GM23338 (cell line): Measurements from ENCODE around the gene DAW1. TPM values are rescaled to one million over a fixed set of nuclear protein-coding genes. Genes with fewer than 3 reads are reported as not detected.

Source experiments
- ATAC-seq: fragments of 200-7000 bp; cut with Tn5 transposase; 3 replicates; pipeline ENCODE4 v1.9.1; 2020
- DNase-seq: peaks from one replicate; pipeline ENCODE4 v3.0.0-alpha.2; 2015; ENCODE audit warnings: low spot score
- H2AFZ ChIP-seq: fragments of 200-600 bp; sonication (generic); 2 replicates; pipeline ENCODE4 v1.8.0; 2016; ENCODE audit warnings: antibody characterized with exemption, mild to moderate bottlenecking, moderate library complexity
- H3F3A ChIP-seq: fragments of 200-600 bp; sonication (generic); replicated peaks from 2 replicates; pipeline ENCODE4 v1.8.0; 2017; ENCODE audit warnings: antibody characterized with exemption, mixed run types, low read depth
- H3K27ac ChIP-seq: fragments of 200-600 bp; sonication (generic); 2 replicates; pipeline ENCODE4 v1.6.1; 2016; ENCODE audit warnings: low read depth
- H3K27me3 ChIP-seq: fragments of 200-600 bp; sonication (generic); 2 replicates; pipeline ENCODE4 v1.8.0; 2016; ENCODE audit warnings: mild to moderate bottlenecking, mixed run types, moderate library complexity; ENCODE audit not compliant: insufficient read depth
- H3K36me3 ChIP-seq: fragments of 200-600 bp; sonication (generic); 2 replicates; pipeline ENCODE4 v1.8.0; 2016; ENCODE audit warnings: mild to moderate bottlenecking; ENCODE audit not compliant: insufficient read depth
- H3K4me1 ChIP-seq: fragments of 200-600 bp; sonication (generic); 2 replicates; pipeline ENCODE4 v1.8.0; 2016; ENCODE audit warnings: mild to moderate bottlenecking, moderate library complexity; ENCODE audit not compliant: insufficient read depth
- H3K4me2 ChIP-seq: fragments of 200-600 bp; sonication (generic); 2 replicates; pipeline ENCODE4 v1.7.1; 2017; ENCODE audit warnings: mixed run types
- H3K4me3 ChIP-seq: fragments of 200-600 bp; sonication (generic); 2 replicates; pipeline ENCODE4 v1.6.1; 2016; ENCODE audit warnings: mixed run types
- H3K79me2 ChIP-seq: fragments of 200-600 bp; sonication (generic); replicated peaks from 2 replicates; pipeline ENCODE4 v1.8.0; 2017; ENCODE audit warnings: mild to moderate bottlenecking; ENCODE audit not compliant: insufficient read depth
- H3K9me2 ChIP-seq: fragments of 200-600 bp; sonication (generic); 2 replicates; pipeline ENCODE4 v1.8.0; 2017; ENCODE audit not compliant: insufficient read depth
- H4K20me1 ChIP-seq: fragments of 200-600 bp; sonication (generic); replicated peaks from 2 replicates; pipeline ENCODE4 v1.8.0; 2017; ENCODE audit warnings: mild to moderate bottlenecking; ENCODE audit not compliant: insufficient read depth
- H3K27ac Mint-ChIP-seq: 2 replicates; pipeline ENCODE4 v1.8.0; 2020; ENCODE audit warnings: inconsistent platforms, mild to moderate bottlenecking, moderate library complexity, mixed read lengths
- H3K27me3 Mint-ChIP-seq: 3 replicates; pipeline ENCODE4 v1.8.0; 2022; ENCODE audit warnings: low read depth, mild to moderate bottlenecking, moderate library complexity, mixed read lengths, inconsistent platforms; ENCODE audit not compliant: insufficient read depth, poor library complexity
- H3K36me3 Mint-ChIP-seq: 3 replicates; pipeline ENCODE4 v1.8.0; 2021; ENCODE audit warnings: low read depth, mild to moderate bottlenecking, inconsistent platforms, moderate library complexity, mixed read lengths
- H3K4me1 Mint-ChIP-seq: 3 replicates; pipeline ENCODE4 v1.8.0; 2020; ENCODE audit warnings: mild to moderate bottlenecking, inconsistent platforms, mixed read lengths
- H3K4me3 Mint-ChIP-seq: 3 replicates; pipeline ENCODE4 v1.8.0; 2021; ENCODE audit warnings: moderate library complexity, mild to moderate bottlenecking, inconsistent platforms, mixed read lengths
- H3K9me3 Mint-ChIP-seq: 3 replicates; pipeline ENCODE4 v1.8.0; 2020; ENCODE audit warnings: moderate library complexity, mild to moderate bottlenecking, inconsistent platforms, mixed read lengths
- CREB1 ChIP-seq: fragments of 250-450 bp; sonication (Bioruptor Pico); IDR thresholded peaks from 2 replicates; pipeline ENCODE4 v1.5.0; 2020; ENCODE audit warnings: low read depth, mild to moderate bottlenecking, moderate library complexity
- CTCF ChIP-seq, 2 experiments: fragments of 200-600 bp in 1 of 2; sonication (generic) in 1 of 2; conservative IDR thresholded peaks; 2 replicates each; pipeline versions ENCODE4 v1.5.1 to v1.6.1; 2016 to 2017; ENCODE audit warnings: antibody characterized with exemption in 2 of 2, low read depth in 2 of 2, mild to moderate bottlenecking in 2 of 2, moderate library complexity in 1 of 2
- EZH2 ChIP-seq: fragments of 200-600 bp; sonication (generic); IDR thresholded peaks from one replicate; pipeline ENCODE4 v1.8.0; 2017; ENCODE audit warnings: antibody characterized with exemption, mild to moderate bottlenecking, low read depth; ENCODE audit not compliant: unreplicated experiment
- EZH2phosphoT487 ChIP-seq: fragments of 200-600 bp; sonication (generic); IDR thresholded peaks from one replicate; pipeline ENCODE4 v1.8.1; 2018; ENCODE audit warnings: antibody characterized with exemption; ENCODE audit not compliant: unreplicated experiment
- POLR2AphosphoS5 ChIP-seq: IDR thresholded peaks from 2 replicates; pipeline ENCODE4 v1.6.1; 2016; ENCODE audit warnings: antibody characterized with exemption, low read depth
- STAT1 ChIP-seq: IDR thresholded peaks from one replicate; pipeline ENCODE4 v1.6.1; 2016; ENCODE audit warnings: antibody characterized with exemption; ENCODE audit not compliant: unreplicated experiment
- ZNF114 ChIP-seq: fragments of 250-450 bp; sonication (Bioruptor Pico); IDR thresholded peaks from 2 replicates; pipeline ENCODE4 v1.5.0; 2020; ENCODE audit warnings: mild to moderate bottlenecking, moderate library complexity
- ZNF331 ChIP-seq: fragments of 250-450 bp; sonication (Bioruptor Pico); IDR thresholded peaks from 2 replicates; pipeline ENCODE4 v1.5.0; 2020; ENCODE audit warnings: low read depth, mild to moderate bottlenecking, moderate library complexity
- polyA plus RNA-seq: library from polyadenylated mRNA; unstranded; fragments of >200 nt; fragmentation: Nextera tagmentation; extraction: Ambion mirVana; gene quantifications from 2 replicates; pipeline ENCODE4 v1.2.1, GENCODE V29; 2016
- total RNA-seq: library from RNA; depleted of rRNA; stranded (reverse); fragments of >200 nt; shearing (Covaris generic); gene quantifications from 2 replicates; pipeline ENCODE4 v1.2.3, GENCODE V29; 2014
- TF ChIP-seq, protein P1 (sequence below): IDR thresholded peaks from 2 replicates; pipeline ENCODE4 v1.6.1; 2016; ENCODE audit warnings: antibody characterized with exemption

Gene DAW1
- total and polyA plus RNA-seq, 2 experiments from 2014 or later = 0.71 to 2.0 TPM

GRCh38 chr2:227822416-227823003 is 48.9 kb upstream of the DAW1 start:
- Histone ChIP-seq H3F3A (no peaks in the 10 kb centered on the region), H3K36me3 (no peaks in the 10 kb centered on the region), H4K20me1 (no peaks in the 10 kb centered on the region), H3K4me2 (no peak overlapping the region), H3K27me3 (no peaks in the 10 kb centered on the region), H3K79me2 (no peaks in the 10 kb centered on the region), H3K4me1 (peaks cover 5% of the 10 kb centered on the region; the same call in 1 of the 2 replicates), H3K4me3 (no peak overlapping the region), H2AFZ (no peak overlapping the region), H3K27ac (no peak overlapping the region), H3K9me2 (0 out of 2 replicates have a peak, but pooled peaks cover 5% of the 10 kb centered on the region)
- no peaks in the 10 kb centered on the region for H3K36me3 Mint-ChIP-seq
- no peak for DNase-seq
- peaks cover 6% of the 10 kb centered on the region for H3K27me3 Mint-ChIP-seq
- H3K27ac Mint-ChIP-seq = no peak overlapping the region
- TF ChIP-seq POLR2AphosphoS5 (no peak), EZH2 (no peak), EZH2phosphoT487 (no peak), ZNF114 (CRISPR knock-in tag) (no peak), CTCF (conservative IDR thresholded peaks at IDR 0.05; ENCODE audit: low read depth in 2 of 2) (no peak), ZNF331 (CRISPR knock-in tag) (no peak), CREB1 (CRISPR knock-in tag) (no peak), STAT1 (no peak)
- TF ChIP-seq, protein P1, sequence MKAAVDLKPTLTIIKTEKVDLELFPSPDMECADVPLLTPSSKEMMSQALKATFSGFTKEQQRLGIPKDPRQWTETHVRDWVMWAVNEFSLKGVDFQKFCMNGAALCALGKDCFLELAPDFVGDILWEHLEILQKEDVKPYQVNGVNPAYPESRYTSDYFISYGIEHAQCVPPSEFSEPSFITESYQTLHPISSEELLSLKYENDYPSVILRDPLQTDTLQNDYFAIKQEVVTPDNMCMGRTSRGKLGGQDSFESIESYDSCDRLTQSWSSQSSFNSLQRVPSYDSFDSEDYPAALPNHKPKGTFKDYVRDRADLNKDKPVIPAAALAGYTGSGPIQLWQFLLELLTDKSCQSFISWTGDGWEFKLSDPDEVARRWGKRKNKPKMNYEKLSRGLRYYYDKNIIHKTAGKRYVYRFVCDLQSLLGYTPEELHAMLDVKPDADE = no peak
- no peak overlapping the region for H3K4me3 Mint-ChIP-seq
- no peaks in the 10 kb centered on the region; the same call in 2 of the 3 replicates for H3K9me3 Mint-ChIP-seq
- no peak for ATAC-seq
- peaks cover 11% of the 10 kb centered on the region; the same call in 2 of the 3 replicates for H3K4me1 Mint-ChIP-seq

GRCh38 chr2:227823922-227824321 is 47.5 kb upstream of the DAW1 start:
- Histone ChIP-seq H3F3A (no peaks in the 10 kb centered on the region), H3K27me3 (no peaks in the 10 kb centered on the region), H3K36me3 (no peaks in the 10 kb centered on the region), H3K4me1 (no peaks in the 10 kb centered on the region), H2AFZ (no peak overlapping the region), H4K20me1 (no peaks in the 10 kb centered on the region; the same call in 1 of the 2 replicates), H3K9me2 (0 out of 2 replicates have a peak, but pooled peaks cover 5% of the 10 kb centered on the region), H3K27ac (no peak overlapping the region), H3K79me2 (no peaks in the 10 kb centered on the region), H3K4me2 (no peak overlapping the region), H3K4me3 (no peak overlapping the region)
- TF ChIP-seq STAT1 = no peak
- TF ChIP-seq EZH2phosphoT487 = no peak
- Mint-ChIP-seq H3K4me3 (no peak overlapping the region), H3K27ac (no peak overlapping the region), H3K27me3 (peaks cover 2% of the 10 kb centered on the region), H3K36me3 (no peaks in the 10 kb centered on the region), H3K9me3 (no peaks in the 10 kb centered on the region; the same call in 2 of the 3 replicates), H3K4me1 (peaks cover 3% of the 10 kb centered on the region; the same call in 1 of the 3 replicates)
- ATAC-seq (no peak), DNase-seq (no peak)
